Endothelial cell (in vitro differentiated cells): ENCODE measurements around the gene MFSD6. TPM values are rescaled to one million over a fixed set of nuclear protein-coding genes. Genes with fewer than 3 reads are reported as not detected.

ENCODE experiments used
- DNase-seq: peaks from one replicate; pipeline ENCODE4 v3.0.0; 2021; ENCODE audit warnings: low spot score
- H3K27ac Mint-ChIP-seq: one replicate; pipeline ENCODE4 v1.8.0; 2021; ENCODE audit warnings: mixed read lengths, inconsistent platforms; ENCODE audit not compliant: unreplicated experiment
- H3K27me3 Mint-ChIP-seq: one replicate; pipeline ENCODE4 v1.8.0; 2021; ENCODE audit warnings: mild to moderate bottlenecking, moderate library complexity, mixed read lengths, inconsistent platforms; ENCODE audit not compliant: unreplicated experiment
- H3K36me3 Mint-ChIP-seq: one replicate; pipeline ENCODE4 v1.8.0; 2021; ENCODE audit warnings: mild to moderate bottlenecking, low read depth, mixed read lengths, inconsistent platforms; ENCODE audit not compliant: unreplicated experiment
- H3K4me1 Mint-ChIP-seq: one replicate; pipeline ENCODE4 v1.8.0; 2021; ENCODE audit warnings: mild to moderate bottlenecking, mixed read lengths, inconsistent platforms; ENCODE audit not compliant: unreplicated experiment
- H3K4me3 Mint-ChIP-seq: one replicate; pipeline ENCODE4 v1.8.0; 2021; ENCODE audit warnings: mild to moderate bottlenecking, mixed read lengths, inconsistent platforms; ENCODE audit not compliant: unreplicated experiment
- H3K9me3 Mint-ChIP-seq: one replicate; pipeline ENCODE4 v1.8.0; 2021; ENCODE audit warnings: mixed read lengths, inconsistent platforms; ENCODE audit not compliant: unreplicated experiment
- total RNA-seq: library from RNA; stranded (reverse); fragmentation: NEBNext Ultra II Directional; extraction: Animal tissue kit (Norgen Biotek cat#: 25700); gene quantifications from one replicate; pipeline ENCODE4 v1.2.1, GENCODE V29; 2021; ENCODE audit not compliant: unreplicated experiment
- TF ChIP-seq, protein P1 (sequence below): fragments of 200-600 bp; sonication (generic); IDR thresholded peaks from one replicate; pipeline ENCODE4 v1.5.0; 2021; ENCODE audit warnings: antibody characterized with exemption; ENCODE audit not compliant: unreplicated experiment

The MFSD6 gene
- total RNA-seq, 1 donor from 2014 or later = 2.4 TPM

DNA sequence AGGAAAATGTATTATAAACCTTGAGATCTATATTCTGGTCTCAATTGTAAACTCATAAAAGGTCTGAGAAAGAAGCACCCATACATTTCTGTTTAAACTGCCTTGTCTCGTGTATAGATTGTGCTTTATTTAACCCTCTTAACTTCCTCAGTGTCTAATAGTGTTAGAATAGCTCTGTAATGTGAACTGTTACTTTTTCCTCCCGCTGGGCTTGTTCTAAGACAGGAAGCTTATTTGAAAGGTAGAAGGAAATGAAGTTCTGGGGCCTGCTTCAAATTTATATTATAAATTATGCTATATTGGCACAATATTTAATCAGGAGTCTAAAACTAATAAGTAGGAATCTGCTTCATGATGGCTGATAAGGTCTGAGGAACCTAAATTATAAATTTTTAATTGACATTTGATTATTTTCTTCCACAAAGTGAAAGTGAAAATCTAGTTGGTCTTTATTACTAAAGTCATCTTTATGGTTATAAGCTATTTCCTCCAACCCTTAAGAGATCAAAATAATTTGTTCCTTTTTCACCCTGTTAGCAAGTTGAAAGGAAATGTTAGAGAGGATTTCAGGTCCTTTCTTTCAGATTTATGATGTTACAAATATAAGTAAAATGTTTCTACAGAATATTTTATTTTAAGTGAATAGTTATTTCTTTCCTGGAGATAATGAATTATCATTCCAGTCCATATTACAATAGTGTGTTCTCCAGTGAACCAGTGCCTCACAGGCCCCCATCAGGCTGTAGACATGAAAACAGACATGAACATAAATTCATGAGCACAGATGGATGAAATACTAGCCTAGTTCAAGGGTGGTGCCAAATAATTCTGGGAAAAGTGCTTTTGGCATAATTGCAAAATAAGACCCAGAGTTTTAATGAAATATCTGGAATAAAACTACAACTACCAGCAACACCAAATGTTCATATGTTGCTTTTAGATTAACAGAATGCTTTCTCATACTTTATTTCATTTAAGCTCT, 7.9 kb downstream of the MFSD6 start:
- Mint-ChIP-seq H3K4me1 (peaks cover 17% of the 10 kb centered on the region), H3K4me3 (no peak overlapping the region), H3K27ac (no peak overlapping the region), H3K36me3 (no peaks in the 10 kb centered on the region), H3K27me3 (peaks cover 2% of the 10 kb centered on the region), H3K9me3 (no peaks in the 10 kb centered on the region)
- TF ChIP-seq, protein P1, sequence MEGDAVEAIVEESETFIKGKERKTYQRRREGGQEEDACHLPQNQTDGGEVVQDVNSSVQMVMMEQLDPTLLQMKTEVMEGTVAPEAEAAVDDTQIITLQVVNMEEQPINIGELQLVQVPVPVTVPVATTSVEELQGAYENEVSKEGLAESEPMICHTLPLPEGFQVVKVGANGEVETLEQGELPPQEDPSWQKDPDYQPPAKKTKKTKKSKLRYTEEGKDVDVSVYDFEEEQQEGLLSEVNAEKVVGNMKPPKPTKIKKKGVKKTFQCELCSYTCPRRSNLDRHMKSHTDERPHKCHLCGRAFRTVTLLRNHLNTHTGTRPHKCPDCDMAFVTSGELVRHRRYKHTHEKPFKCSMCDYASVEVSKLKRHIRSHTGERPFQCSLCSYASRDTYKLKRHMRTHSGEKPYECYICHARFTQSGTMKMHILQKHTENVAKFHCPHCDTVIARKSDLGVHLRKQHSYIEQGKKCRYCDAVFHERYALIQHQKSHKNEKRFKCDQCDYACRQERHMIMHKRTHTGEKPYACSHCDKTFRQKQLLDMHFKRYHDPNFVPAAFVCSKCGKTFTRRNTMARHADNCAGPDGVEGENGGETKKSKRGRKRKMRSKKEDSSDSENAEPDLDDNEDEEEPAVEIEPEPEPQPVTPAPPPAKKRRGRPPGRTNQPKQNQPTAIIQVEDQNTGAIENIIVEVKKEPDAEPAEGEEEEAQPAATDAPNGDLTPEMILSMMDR = no peak
- no peak for DNase-seq

DNA sequence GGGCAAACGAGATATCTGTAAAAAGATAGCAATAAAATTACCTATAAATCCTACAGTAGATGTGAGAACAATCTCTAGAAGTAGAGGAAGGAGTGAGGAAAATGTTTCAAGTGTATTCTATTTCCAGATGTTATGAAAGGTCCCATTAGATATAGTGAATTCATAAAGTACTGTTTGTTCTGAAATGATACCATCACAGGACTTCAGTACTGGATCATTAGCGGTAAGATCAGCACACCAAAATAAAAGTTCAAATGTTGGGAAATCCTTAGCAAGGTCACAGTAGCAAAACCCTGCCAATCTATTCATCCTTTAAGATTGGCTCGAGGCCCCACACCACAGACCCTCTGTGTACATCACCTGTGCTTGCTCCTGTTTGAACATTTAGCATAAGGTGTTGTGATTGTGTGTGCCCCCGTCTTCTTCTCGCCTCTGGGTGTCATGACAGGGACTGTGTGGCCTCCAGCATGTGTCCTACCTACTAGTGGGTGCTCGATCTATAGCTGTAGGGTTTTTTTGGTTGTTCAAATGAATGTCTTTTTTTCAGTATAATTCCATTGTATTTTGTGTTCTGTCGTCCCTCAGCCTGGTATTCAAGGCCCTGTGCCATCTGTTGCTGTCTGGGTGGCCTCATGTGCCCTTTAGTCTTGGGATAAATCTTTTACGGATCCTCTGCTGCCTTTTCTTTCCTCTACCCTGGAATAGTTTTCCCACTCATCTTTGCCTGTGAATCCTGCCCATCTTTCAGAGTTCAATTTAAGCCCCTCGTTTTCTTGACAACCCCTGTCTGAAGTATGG, 9.1 kb downstream of the MFSD6 start:
- no peak for DNase-seq
- H3K4me1 Mint-ChIP-seq = peaks cover 17% of the 10 kb centered on the region
- H3K36me3 Mint-ChIP-seq = no peaks in the 10 kb centered on the region
- no peak overlapping the region for H3K4me3 Mint-ChIP-seq
- peaks cover 2% of the 10 kb centered on the region for H3K27me3 Mint-ChIP-seq
- H3K27ac Mint-ChIP-seq = no peak overlapping the region
- H3K9me3 Mint-ChIP-seq = no peaks in the 10 kb centered on the region
- TF ChIP-seq, protein P1 = no peak

DNA sequence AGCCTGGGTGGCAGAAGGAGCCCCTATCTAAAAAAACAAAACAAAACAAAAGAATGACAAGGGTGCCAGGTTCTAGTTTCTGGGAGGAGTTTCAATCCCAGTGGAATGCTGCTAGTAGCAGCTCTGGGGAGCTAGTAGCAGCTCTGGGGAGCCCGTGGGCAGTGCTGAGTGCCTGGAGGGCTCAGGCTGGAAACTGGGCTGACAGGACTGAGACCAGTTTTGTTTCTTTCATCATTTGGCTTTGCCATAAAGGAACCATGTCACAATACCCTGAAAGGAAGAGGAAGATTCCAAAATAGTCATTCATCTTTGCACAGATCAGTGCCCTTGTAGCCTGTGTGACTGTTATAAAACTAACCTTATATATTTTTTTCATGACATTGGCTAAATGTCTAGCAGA, 10.6 kb downstream of the MFSD6 start:
- H3K4me3 Mint-ChIP-seq = no peak overlapping the region
- no peaks in the 10 kb centered on the region for H3K9me3 Mint-ChIP-seq

DNA sequence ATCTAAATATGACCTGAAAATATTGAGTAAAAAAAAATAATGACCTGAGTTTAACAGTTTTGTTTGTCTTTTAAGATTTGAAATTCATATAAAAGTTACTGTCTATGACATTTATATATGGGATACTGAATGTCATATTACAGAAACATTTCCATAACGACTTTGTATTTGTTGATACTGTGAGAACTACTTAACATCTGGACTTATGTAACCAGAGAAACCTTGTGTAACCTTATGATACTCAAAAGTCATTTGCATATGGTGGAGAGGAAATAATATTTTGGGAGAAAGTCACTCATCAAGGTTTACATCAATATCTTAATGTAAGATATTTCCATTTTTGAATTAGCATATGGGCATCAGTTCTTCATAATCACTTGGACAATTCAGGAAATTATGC, 12.6 kb downstream of the MFSD6 start:
- DNase-seq = no peak
- Mint-ChIP-seq H3K9me3 (no peaks in the 10 kb centered on the region), H3K36me3 (no peaks in the 10 kb centered on the region), H3K4me1 (peaks cover 9% of the 10 kb centered on the region), H3K27ac (no peak overlapping the region), H3K4me3 (no peak overlapping the region), H3K27me3 (peaks cover 2% of the 10 kb centered on the region)
- TF ChIP-seq, protein P1 = no peak

More for the DNA sequence above, 10.6 kb downstream of the MFSD6 start:
- peaks cover 8% of the 10 kb centered on the region for H3K4me1 Mint-ChIP-seq
- H3K36me3 Mint-ChIP-seq = no peaks in the 10 kb centered on the region
- TF ChIP-seq, protein P1 = no peak
- no peak for DNase-seq
- H3K27ac Mint-ChIP-seq = no peak overlapping the region
- peaks cover 2% of the 10 kb centered on the region for H3K27me3 Mint-ChIP-seq
